ENCODE measurements around the gene XRCC6.
"Not testable (repeated sequence)": the region's sequence is repeated elsewhere in the genome, so short reads cannot be mapped to it uniquely, and the experiment has no call there.

Gene XRCC6

GRCh38 chr22:41598891-41599635, 22.0 kb upstream of the XRCC6 start:
- no peak for DNase-seq (ENCODE audit: low spot score)

- no peak for DNase-seq (ENCODE audit: low spot score)
These were observed 20.1 kb upstream of the XRCC6 start for GRCh38 chr22:41600976-41601375.

- peak; percentile 79 for DNase-seq (ENCODE audit: low spot score)
These were observed 17.2 kb upstream of the XRCC6 start for GRCh38 chr22:41603873-41604332.

- no peak for DNase-seq (ENCODE audit: low spot score)
These were observed 12.7 kb upstream of the XRCC6 start for GRCh38 chr22:41608386-41608785.

- no peak for DNase-seq (ENCODE audit: low spot score)
These were observed 8.3 kb upstream of the XRCC6 start for GRCh38 chr22:41612603-41613306.

GRCh38 chr22:41613456-41613855, 7.6 kb upstream of the XRCC6 start:
- no peak for DNase-seq (ENCODE audit: low spot score)

- peak; percentile 54 for DNase-seq (ENCODE audit: low spot score)
These were observed 1.0 kb upstream of the XRCC6 start for GRCh38 chr22:41619979-41620588.

GRCh38 chr22:41620589-41621098, 451 bp upstream of the XRCC6 start, which contains the start of gene DESI1:
Gene DESI1 (minus strand): TSS chr22:41621043. CDS start chr22:41620839, 204 bp downstream.
- DNase-seq (ENCODE audit: low spot score) = no peak

GRCh38 chr22:41621911-41622179, 750 bp downstream of the XRCC6 start:
- DNase-seq (ENCODE audit: low spot score) = no peak

GRCh38 chr22:41625577-41625976, 4.5 kb downstream of the XRCC6 start:
- no peak for DNase-seq (ENCODE audit: low spot score)

- DNase-seq (ENCODE audit: low spot score) = not testable (repeated sequence)
These were observed 10.0 kb downstream of the XRCC6 start for GRCh38 chr22:41631115-41631514.

- DNase-seq (ENCODE audit: low spot score) = not testable (repeated sequence)
These were observed 10.5 kb downstream of the XRCC6 start for GRCh38 chr22:41631615-41632014.

- not testable (repeated sequence) for DNase-seq (ENCODE audit: low spot score)
These were observed 13.5 kb downstream of the XRCC6 start for GRCh38 chr22:41634610-41635009.

GRCh38 chr22:41636467-41636866, 15.4 kb downstream of the XRCC6 start:
- DNase-seq (ENCODE audit: low spot score) = no peak

GRCh38 chr22:41637623-41638022, 16.5 kb downstream of the XRCC6 start:
- not testable (repeated sequence) for DNase-seq (ENCODE audit: low spot score)

- no peak for DNase-seq (ENCODE audit: low spot score)
These were observed 17.0 kb downstream of the XRCC6 start for GRCh38 chr22:41638124-41638523.

- DNase-seq (ENCODE audit: low spot score) = peak; percentile 32
These were observed 17.7 kb downstream of the XRCC6 start for GRCh38 chr22:41638748-41639147.

GRCh38 chr22:41641854-41642253, 20.8 kb downstream of the XRCC6 start:
- no peak for DNase-seq (ENCODE audit: low spot score)

GRCh38 chr22:41642331-41643110, 21.4 kb downstream of the XRCC6 start:
- DNase-seq (ENCODE audit: low spot score) = no peak

GRCh38 chr22:41647771-41648170, 26.7 kb downstream of the XRCC6 start:
- no peak for DNase-seq (ENCODE audit: low spot score)

GRCh38 chr22:41648432-41648831, 27.3 kb downstream of the XRCC6 start:
- no peak for DNase-seq (ENCODE audit: low spot score)

- DNase-seq (ENCODE audit: low spot score) = no peak
These were observed 29.1 kb downstream of the XRCC6 start for GRCh38 chr22:41650229-41650628.
